B cell (primary cell): ENCODE measurements around the gene C12orf75. TPM values are rescaled to one million over a fixed set of nuclear protein-coding genes. Genes with fewer than 3 reads are reported as not detected.

Experiments
- ATAC-seq: fragments of 200-7000 bp; cut with Tn5 transposase; one replicate; pipeline ENCODE4 v1.10.0; 2021; ENCODE audit warnings: low read depth, mild to moderate bottlenecking, moderate number of reproducible peaks, moderate library complexity
- CTCF ChIA-PET: fragments of 350-600 bp; sonication (Branson Sonifier 250); formaldehyde crosslinking; loops from one replicate; lab custom pipeline; 2021; ENCODE audit warnings: antibody characterized with exemption, inconsistent platforms; lab: Charles Lee
- POLR2A ChIA-PET: fragments of 350-600 bp; sonication (Branson Sonifier 250); formaldehyde crosslinking; loops from one replicate; lab custom pipeline; 2021; ENCODE audit warnings: antibody characterized with exemption; lab: Charles Lee
- DNase-seq: peaks from one replicate; pipeline ENCODE4 v3.0.0; 2013
- H2AFZ ChIP-seq: 2 replicates; pipeline ENCODE4 v1.6.1; 2012; ENCODE audit warnings: mild to moderate bottlenecking, low read depth, low read length; ENCODE audit not compliant: insufficient read depth, poor library complexity, severe bottlenecking
- H3K27ac ChIP-seq, 2 donors: 1 replicate in 1 of 2; 2 replicates in 1 of 2; pipeline ENCODE4 v1.5.1; 2012 to 2013; ENCODE audit warnings: low read length in 2 of 2, mild to moderate bottlenecking in 2 of 2, moderate library complexity in 1 of 2
- H3K27me3 ChIP-seq, 4 experiments: fragments of 200-600 bp in 1 of 4; sonication (generic) in 1 of 4; replicated peaks in 1 of 4; 1 replicate in 2 of 4; 2 replicates in 2 of 4; pipeline versions ENCODE4 v1.6.1 to v1.7.0; 2013 to 2016; ENCODE audit warnings: low read length in 3 of 4, mild to moderate bottlenecking in 2 of 4, mixed read lengths in 1 of 4, moderate library complexity in 1 of 4; ENCODE audit not compliant: insufficient read depth in 4 of 4, control insufficient read depth in 3 of 4; ENCODE audit errors: control extremely low read depth in 1 of 4
- H3K36me3 ChIP-seq, 2 experiments: replicated peaks in 1 of 2; 1 replicate in 1 of 2; 2 replicates in 1 of 2; pipeline versions ENCODE4 v1.6.1 to v1.7.1; 2013; ENCODE audit warnings: low read length in 1 of 2; ENCODE audit not compliant: insufficient read depth in 2 of 2, control insufficient read depth in 1 of 2; ENCODE audit errors: control extremely low read depth in 1 of 2, extremely low read depth in 1 of 2
- H3K4me1 ChIP-seq, 2 donors: fragments of 200-600 bp in 1 of 2; sonication (generic) in 1 of 2; 1 replicate in 1 of 2; 2 replicates in 1 of 2; pipeline versions ENCODE4 v1.5.1 to v1.6.1; 2013 to 2017; ENCODE audit warnings: low read length in 2 of 2; ENCODE audit not compliant: control insufficient read depth in 2 of 2, insufficient read depth in 2 of 2
- H3K4me2 ChIP-seq: replicated peaks from 2 replicates; pipeline ENCODE3; 2012; ENCODE audit warnings: mild to moderate bottlenecking, low read depth, low read length; ENCODE audit not compliant: poor library complexity, severe bottlenecking
- H3K4me3 ChIP-seq, 5 experiments: fragments of 200-600 bp in 1 of 5; sonication (generic) in 1 of 5; 1 replicate in 3 of 5; 2 replicates in 2 of 5; pipeline versions ENCODE4 v1.5.1 to v1.7.0; 2011 to 2016; ENCODE audit warnings: low read length in 4 of 5, mild to moderate bottlenecking in 4 of 5, low read depth in 2 of 5, control low read depth in 1 of 5, moderate library complexity in 1 of 5; ENCODE audit not compliant: insufficient read depth in 1 of 5; ENCODE audit errors: control extremely low read depth in 1 of 5, extremely low read depth in 1 of 5
- H3K79me2 ChIP-seq: fragments of 200-600 bp; sonication (generic); one replicate; pipeline ENCODE4 v1.6.0; 2016; ENCODE audit warnings: low read length; ENCODE audit not compliant: control insufficient read depth, insufficient read depth
- H3K9ac ChIP-seq: fragments of 200-600 bp; sonication (generic); 2 replicates; pipeline ENCODE4 v1.6.1; 2017; ENCODE audit warnings: mild to moderate bottlenecking, low read length, moderate library complexity
- H3K9me3 ChIP-seq, 3 donors: one replicate each; pipeline versions ENCODE4 v1.6.1 to v1.7.1; 2013; ENCODE audit warnings: low read length in 2 of 3; ENCODE audit not compliant: control insufficient read depth in 2 of 3, insufficient read depth in 1 of 3; ENCODE audit errors: control extremely low read depth in 1 of 3
- H4K20me1 ChIP-seq: 2 replicates; pipeline ENCODE4 v1.6.0; 2012; ENCODE audit warnings: mild to moderate bottlenecking, low read length; ENCODE audit not compliant: insufficient read depth, control insufficient read depth, poor library complexity, severe bottlenecking
- H3K27ac Mint-ChIP-seq: one replicate; pipeline ENCODE4 v1.8.0; 2021; ENCODE audit warnings: mixed read lengths
- H3K27me3 Mint-ChIP-seq: one replicate; pipeline ENCODE4 v1.8.0; 2021; ENCODE audit warnings: mixed read lengths
- H3K4me1 Mint-ChIP-seq: one replicate; pipeline ENCODE4 v1.8.0; 2021; ENCODE audit warnings: mixed read lengths
- H3K4me3 Mint-ChIP-seq: one replicate; pipeline ENCODE4 v1.8.0; 2021; ENCODE audit warnings: mixed read lengths
- H3K9me3 Mint-ChIP-seq: one replicate; pipeline ENCODE4 v1.8.0; 2022; ENCODE audit warnings: mixed read lengths; ENCODE audit not compliant: insufficient read depth
- CTCF ChIP-seq: fragments of 200-600 bp; IDR thresholded peaks from one replicate; pipeline ENCODE4 v1.8.0; 2022; ENCODE audit warnings: antibody characterized with exemption, mild to moderate bottlenecking
- EZH2 ChIP-seq: IDR thresholded peaks from 2 replicates; pipeline ENCODE4 v1.6.1; 2012; ENCODE audit warnings: borderline replicate concordance, low read depth, mild to moderate bottlenecking, moderate library complexity, low read length; ENCODE audit not compliant: insufficient read depth, poor library complexity, severe bottlenecking
- WGBS: methylation state at CpG from one replicate; pipeline ENCODE4 v1.1.5; 2013; ENCODE audit warnings: missing lambda C conversion rate; ENCODE audit not compliant: insufficient coverage; 5-methylcytosine and 5-hydroxymethylcytosine counted together
- intact Hi-C: fragments of 100-400 bp; cut with micrococcal nuclease; formaldehyde crosslinking; loops from one replicate; pipeline ENCODE4 v1.10.0; 2022
- polyA plus RNA-seq: library from polyadenylated mRNA; depleted of rRNA; stranded (reverse); fragments of >200 nt; gene quantifications from 2 replicates; pipeline ENCODE4 v1.2.3, GENCODE V29; 2012
- total RNA-seq, 2 donors: library from RNA; stranded (reverse); fragments of 120-200 nt in 1 of 2; gene quantifications; 1 replicate in 1 of 2; 2 replicates in 1 of 2; pipeline versions ENCODE4 v1.2.3 to v1.2.4, GENCODE V29; 2013 to 2022

Gene C12orf75
- total and polyA plus RNA-seq, 2 donors (not counting 1 experiment from before 2014, with no cell fraction given) = 8.5 to 12.9 TPM

- Mint-ChIP-seq H3K27me3 (peaks cover 26% of the 10 kb centered on the region), H3K9me3 (no peaks in the 10 kb centered on the region), H3K27ac (no peak overlapping the region), H3K4me1 (no peaks in the 10 kb centered on the region), H3K4me3 (no peak overlapping the region)
- Histone ChIP-seq H3K36me3 (no peaks in the 10 kb centered on the region), H3K4me3 (no peak overlapping the region), H2AFZ (no peak overlapping the region), H3K9me3 (no peaks in the 10 kb centered on the region), H3K27me3 (peaks cover 0 to 2% (median 0%) of the 10 kb centered on the region in 4 experiments), H3K79me2 (no peaks in the 10 kb centered on the region), H3K27ac (no peak overlapping the region), H3K4me1 (no peaks in the 10 kb centered on the region), H3K9ac (no peak overlapping the region), H3K4me2 (no peak overlapping the region), H4K20me1 (no peaks in the 10 kb centered on the region)
- ATAC-seq (no peak), DNase-seq (no peak)
- POLR2A ChIA-PET = no interaction called here
- intact Hi-C loops = no loop called here
- CTCF ChIA-PET = interaction anchor here (1.8 kb wide), 1 partner anchor 94 kb away, joined by 5 read pairs; no protein-coding TSS in a partner anchor
- TF ChIP-seq CTCF (no peak), EZH2 (no peak)
- 73% methylated on average over 2 of the region's 3 CpGs for WGBS
Measured at GRCh38 chr12:105288311-105288996, 42.0 kb upstream of the C12orf75 start.

DNA sequence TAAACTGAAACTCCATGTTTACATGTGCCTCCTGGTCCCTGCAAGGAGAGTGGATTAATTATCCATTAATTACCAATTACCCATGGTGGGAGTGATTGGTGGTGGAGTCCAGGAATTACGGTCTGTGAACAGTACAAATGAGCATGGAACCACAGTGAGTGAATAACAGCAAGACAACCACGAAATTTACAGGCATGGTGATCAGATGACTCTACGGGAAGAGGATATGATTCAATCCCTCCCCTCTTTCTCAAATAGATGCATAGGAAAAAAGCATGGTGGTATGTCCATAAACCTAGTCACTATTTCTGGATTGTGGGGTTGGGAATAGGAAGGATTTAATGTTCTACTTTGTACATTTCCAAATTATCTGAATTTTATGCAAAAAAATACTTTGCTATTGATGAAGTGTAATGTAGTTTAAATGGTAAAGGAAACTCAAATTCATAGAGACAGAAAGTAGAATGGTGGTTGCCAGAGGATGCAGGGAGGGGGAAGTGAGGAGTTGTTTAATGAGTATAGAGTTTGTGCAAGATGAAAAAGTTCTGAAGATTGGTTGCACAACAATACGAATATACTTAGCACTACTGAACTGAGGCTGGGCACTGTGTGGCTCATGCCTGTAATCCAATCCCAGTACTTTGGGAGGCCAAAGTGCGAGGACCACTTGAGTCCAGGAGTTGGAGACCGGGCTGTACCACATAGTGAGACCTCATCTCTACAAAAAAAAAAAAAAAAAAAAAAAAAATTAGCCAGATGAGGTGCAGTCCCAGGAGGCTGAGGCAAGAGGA is 41.2 kb upstream of the C12orf75 start:
- Histone ChIP-seq H3K4me3 (no peak overlapping the region), H3K4me2 (no peak overlapping the region), H3K4me1 (no peaks in the 10 kb centered on the region), H3K27ac (no peak overlapping the region), H4K20me1 (no peaks in the 10 kb centered on the region), H3K9me3 (no peaks in the 10 kb centered on the region), H3K79me2 (no peaks in the 10 kb centered on the region), H3K27me3 (peaks cover 0 to 2% (median 0%) of the 10 kb centered on the region in 4 experiments), H2AFZ (no peak overlapping the region), H3K36me3 (no peaks in the 10 kb centered on the region), H3K9ac (no peak overlapping the region)
- no peak for TF ChIP-seq EZH2
- TF ChIP-seq CTCF = no peak
- 60% methylated on average over 1 of the region's 6 CpGs for whole genome bisulfite sequencing
- no peaks in the 10 kb centered on the region for H3K4me1 Mint-ChIP-seq
- no peak overlapping the region for H3K27ac Mint-ChIP-seq
- no peak for ATAC-seq
- H3K4me3 Mint-ChIP-seq = no peak overlapping the region
- no peak for DNase-seq
- peaks cover 18% of the 10 kb centered on the region for H3K27me3 Mint-ChIP-seq
- intact Hi-C loops = no loop called here
- ChIA-PET CTCF (interaction anchor here (1.8 kb wide), 1 partner anchor 93 kb away, joined by 5 read pairs; no protein-coding TSS in a partner anchor), POLR2A (no interaction called here)
- H3K9me3 Mint-ChIP-seq = no peaks in the 10 kb centered on the region
